Caki2 (cell line): ENCODE data around the gene TBC1D22A. TPM values are rescaled to one million over a fixed set of nuclear protein-coding genes. Genes with fewer than 3 reads are reported as not detected.
"Not testable (repeated sequence)": the region's sequence is repeated elsewhere in the genome, so short reads cannot be mapped to it uniquely, and the experiment has no call there.

Experiments
- DNase-seq: peaks from one replicate; pipeline ENCODE4 v3.0.0-alpha.2; 2015; ENCODE audit warnings: low read depth
- in situ Hi-C: cut with HindIII; loops from 2 replicates; pipeline ENCODE4 v1.10.0; 2016; ENCODE audit warnings: low sequenced_read_pairs, low pct_unique_long_range_greater_than_20kb, mixed read lengths
- total RNA-seq: library from RNA; depleted of rRNA; stranded (reverse); fragments of >200 nt; shearing (Covaris generic); gene quantifications from 2 replicates; pipeline ENCODE4 v1.2.3, GENCODE V29; 2014; ENCODE audit warnings: low replicate concordance

Gene TBC1D22A
- total RNA-seq, 1 experiment from 2014 or later = 15.0 TPM

DNA sequence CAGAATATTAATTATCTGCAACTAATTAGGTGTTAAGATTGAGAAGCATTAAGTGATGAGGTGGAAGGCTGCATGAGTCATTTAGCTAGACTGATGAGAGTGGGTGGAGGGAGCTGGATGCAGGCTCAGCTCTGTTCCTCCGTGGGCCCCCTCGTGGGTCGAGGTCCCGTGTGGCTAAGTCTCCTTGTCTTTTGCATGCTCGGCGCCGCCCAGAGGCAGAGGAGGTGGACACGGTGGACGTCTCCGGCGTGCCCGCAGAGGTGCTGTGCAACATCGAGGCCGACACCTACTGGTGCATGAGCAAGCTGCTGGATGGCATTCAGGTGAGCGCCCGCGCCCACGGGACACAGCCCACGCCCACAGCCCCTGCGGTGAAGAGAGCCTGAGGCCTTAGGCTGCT lies 211.6 kb downstream of the TBC1D22A start:
- in situ Hi-C loops = no loop called here

DNA sequence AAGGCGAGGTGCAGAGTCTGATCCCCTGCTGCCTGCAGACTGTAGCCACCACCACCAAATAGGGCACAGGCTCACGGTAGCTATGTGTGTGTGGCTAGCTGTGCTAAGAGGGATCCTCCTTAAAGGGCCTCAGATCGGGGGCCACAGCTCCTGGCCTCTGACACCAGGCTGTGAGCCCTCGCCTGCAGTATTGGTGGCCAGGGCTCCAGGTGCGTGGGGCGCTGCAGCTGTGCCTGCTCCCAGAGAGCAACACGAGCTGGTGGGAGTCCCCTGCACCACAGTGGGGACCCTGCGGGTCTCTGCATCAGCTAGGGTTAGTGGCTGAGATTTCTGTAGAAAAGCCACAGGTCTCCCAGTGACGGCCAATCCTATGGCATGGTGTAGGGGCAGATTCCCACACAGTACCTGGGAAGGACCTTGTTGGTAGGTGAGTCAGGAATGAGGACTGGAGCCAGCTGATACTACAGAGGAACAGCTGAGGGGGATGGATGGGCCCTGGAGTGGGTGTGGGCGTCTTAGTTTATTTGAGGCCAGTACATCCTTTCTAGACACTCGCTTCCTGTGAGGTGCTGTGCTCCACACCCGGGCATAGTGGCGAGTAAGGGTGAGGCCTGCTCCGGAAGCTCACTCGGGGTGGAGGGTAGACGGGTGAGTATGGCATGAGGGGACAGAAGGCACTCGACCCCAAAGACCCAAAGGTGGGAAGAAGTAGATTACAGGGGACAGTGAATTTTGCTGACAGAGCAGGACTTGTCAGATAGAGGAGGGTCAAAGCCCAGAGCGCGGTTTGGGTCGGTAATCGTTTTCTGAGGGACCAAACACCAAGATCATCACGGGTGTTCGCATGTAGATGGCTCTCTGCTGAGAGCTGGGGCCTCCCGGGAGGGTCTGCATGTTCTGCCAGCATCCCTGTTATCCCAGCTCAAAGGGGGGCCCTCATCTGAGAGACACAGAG lies 212.5 kb downstream of the TBC1D22A start:
- in situ Hi-C loops = no loop called here
- DNase-seq = no peak

More for the DNA sequence above, 211.6 kb downstream of the TBC1D22A start:
- DNase-seq = no peak

DNA sequence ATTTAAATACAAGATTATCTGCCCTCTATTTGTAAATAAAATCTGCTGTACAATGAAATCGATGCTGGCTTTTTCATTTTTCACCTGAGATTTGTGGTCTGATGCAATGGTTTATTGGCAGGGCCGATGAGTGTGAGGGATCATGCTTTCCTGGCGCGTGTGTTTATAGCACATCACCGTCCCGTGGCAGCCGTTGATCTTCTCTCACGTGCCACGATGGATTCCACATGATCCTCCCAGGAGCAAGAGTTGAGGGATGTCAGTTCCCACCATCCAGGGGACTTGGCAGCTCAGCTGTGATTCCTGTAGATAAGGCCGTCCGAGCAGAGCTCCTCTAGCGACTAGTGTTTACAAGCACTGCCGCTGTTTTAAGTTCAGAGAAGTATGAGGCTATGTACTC lies 213.7 kb downstream of the TBC1D22A start:
- in situ Hi-C loops = no loop called here
- no peak for DNase-seq

DNA sequence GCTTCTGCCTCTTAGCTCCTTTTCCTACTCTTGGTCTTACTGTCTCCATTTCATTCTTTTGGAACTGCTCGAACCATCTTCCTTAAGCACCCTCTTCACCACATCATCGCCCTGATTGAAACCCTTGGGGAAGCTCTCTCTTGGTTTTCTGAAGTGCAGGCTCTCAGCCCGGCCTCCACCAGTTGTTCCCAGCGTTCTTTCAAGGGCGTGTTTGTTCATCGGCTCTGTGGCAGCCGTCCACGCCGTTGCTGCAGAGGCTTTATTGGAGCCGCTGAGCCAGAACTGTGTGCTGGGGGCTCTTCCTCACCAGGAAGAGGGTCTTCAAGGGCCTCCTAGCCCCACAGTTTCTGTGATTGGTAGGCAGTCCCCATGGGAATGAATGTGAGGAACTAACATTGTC lies 214.1 kb downstream of the TBC1D22A start:
- DNase-seq = no peak
- in situ Hi-C loops = no loop called here

DNA sequence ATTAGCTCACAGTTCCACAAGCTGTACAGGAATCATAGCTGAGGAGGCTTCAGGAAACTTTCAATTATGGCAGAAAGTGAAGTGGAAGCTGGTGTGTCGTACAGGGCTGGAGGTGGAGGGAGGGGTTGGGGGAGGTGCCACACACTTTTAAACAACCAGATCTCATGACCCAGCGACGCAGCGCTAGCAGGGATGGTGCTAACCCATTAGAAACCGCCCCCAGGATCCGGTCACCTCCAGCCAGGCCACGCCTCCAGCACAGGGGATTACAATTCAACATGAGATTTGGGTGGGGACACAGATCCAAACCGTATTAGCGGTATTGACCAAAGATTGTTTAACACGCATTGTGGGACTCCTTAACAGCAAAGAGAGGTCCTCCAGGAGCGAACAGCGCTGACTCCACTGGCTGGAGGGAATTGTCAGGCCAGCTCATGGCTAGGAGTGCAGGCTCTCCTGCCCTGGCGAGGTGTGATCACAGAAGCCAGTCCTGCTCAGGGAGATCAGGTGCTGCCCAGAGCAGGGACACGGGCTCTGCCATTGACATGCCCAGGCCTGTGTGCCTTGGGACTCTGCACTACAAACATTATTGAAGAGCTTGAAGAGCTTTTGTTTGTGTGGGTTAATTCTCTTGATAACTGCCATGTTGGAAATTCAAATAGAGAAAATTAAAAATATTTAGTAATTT lies 215.3 kb downstream of the TBC1D22A start:
- in situ Hi-C loops = no loop called here
- DNase-seq = no peak

DNA sequence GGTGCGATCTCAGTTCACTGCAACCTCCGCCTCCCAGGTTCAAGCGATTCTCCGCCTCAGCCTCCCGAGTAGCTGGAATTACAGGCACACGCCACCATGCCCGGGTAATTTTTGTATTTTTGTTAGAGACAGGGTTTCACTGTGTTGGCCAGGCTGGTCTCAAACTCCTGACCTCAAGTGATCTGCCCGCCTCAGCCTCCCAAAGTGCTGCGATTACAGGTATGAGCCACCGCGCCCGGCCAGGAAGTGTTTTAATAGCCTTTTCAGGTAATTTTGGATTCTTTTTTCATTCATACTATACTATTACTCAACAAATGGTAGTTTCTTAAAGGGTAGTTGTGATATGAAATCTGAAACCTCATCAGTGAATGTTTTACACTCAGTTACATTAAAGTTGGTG lies 216.2 kb downstream of the TBC1D22A start:
- in situ Hi-C loops, DNase-seq: not testable (repeated sequence)

DNA sequence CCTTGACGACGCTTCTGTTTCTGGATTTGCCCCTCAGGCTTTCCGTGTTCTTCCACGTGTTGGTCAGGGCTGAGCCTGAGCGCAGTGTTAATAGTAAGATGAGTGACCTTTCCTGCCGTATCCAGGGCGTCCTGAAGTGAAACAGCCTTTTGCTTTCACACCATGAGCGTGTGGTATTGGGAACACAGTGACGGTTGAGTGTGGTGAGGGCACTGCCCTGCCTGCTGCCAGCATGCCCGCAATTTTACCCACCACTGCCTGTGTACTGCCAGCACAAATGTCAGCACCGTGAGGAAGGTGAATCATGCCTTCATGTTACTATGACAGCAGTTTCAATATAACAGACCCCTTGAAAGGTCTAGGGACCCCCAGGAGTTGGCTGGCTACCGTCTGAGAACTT lies 217.1 kb downstream of the TBC1D22A start:
- DNase-seq = no peak
- in situ Hi-C loops = no loop called here

DNA sequence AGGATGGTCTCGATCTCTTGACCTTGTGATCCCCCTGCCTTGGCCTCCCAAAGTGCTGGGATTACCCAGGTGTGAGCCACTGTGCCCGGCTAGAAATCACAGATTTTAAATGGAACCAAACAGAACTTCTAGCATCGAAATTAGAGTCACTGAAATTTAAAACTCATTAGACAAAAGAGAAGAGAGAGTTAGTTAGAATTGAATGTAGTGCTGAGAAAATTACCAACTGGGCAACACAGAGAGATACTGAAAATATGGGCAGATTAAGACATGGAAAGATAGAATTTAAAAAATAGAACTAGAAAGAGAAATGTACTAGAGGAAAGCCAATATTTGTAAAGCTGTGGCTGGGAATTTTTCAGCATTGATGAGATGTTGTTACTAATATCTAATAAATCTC lies 217.9 kb downstream of the TBC1D22A start:
- in situ Hi-C loops = no loop called here
- DNase-seq = no peak

DNA sequence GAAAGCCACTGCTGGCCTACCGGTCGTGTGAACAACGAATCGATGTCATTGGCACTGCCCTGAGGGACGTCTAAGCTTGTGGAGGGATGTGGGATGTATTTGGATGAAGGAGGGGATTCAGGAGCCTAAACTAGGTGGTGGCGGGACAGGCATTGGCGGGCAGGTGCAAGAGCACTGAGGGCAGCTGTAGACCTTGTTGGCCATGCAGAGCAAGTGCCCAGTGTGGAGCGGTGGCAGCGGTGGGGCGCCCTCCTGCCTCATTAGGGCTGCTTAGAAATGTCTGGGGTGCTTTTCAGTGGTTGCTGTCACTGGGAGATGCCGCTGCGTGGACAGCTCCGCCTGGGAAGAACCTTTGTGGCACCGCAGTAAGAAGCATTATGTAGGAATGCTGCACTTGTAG lies 220.2 kb downstream of the TBC1D22A start:
- DNase-seq = no peak
- in situ Hi-C loops = no loop called here

DNA sequence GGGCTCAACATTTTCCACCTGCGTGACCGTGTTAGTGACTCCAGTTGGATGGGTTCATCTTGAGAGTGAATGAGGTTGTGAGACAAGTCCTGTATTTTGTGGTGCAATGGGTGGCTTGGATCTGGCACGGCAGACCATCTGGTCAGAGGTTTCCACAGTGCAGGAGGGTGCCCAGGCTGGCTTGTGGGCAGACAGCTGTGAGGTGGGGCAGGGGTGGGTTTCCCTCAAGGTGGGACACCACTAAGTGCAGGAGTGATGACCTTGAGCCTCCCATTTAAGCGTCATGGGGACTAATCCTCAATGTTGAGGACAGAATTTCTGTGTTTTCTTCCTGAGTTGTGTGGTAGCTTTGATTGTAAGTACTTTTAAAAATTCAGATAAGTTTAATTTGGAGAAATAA lies 220.6 kb downstream of the TBC1D22A start:
- no peak for DNase-seq
- in situ Hi-C loops = no loop called here

DNA sequence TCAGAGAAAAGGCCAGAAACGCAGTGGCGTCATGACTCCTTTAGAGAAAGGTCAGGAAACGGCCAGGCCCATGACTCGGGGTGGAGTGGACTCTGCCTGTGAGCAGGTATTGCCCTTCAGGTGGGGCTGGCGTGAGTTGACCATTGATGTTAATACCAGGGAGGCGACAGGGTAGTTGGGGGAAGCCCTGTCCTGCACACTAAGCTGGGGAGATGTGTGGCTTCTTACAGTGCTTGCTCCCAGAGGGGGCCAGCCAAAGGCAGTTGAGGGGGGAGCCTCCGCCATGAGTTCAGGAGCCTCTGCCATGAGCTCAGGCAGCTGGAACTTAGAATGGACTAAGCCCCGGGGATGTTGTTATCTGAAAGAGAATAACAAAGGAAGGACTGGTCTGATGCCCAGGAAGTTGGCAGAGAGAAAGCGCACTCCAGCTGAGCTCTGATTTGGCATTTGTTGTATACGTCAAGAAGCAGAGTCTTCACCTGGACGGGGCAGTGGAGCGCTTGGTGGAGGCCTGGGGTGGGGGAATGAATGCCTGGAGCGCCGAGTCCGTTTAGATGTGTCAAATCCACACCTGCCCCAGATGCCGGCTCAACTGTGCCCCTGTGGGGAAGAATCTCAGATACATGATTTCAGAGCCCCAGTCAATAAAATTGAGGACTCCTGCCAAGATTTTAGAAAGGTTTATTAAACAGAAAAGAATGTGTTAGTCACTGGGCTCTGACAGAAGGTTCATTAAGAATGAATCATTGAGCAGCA lies 222.5 kb downstream of the TBC1D22A start:
- DNase-seq = no peak
- in situ Hi-C loops = no loop called here

DNA sequence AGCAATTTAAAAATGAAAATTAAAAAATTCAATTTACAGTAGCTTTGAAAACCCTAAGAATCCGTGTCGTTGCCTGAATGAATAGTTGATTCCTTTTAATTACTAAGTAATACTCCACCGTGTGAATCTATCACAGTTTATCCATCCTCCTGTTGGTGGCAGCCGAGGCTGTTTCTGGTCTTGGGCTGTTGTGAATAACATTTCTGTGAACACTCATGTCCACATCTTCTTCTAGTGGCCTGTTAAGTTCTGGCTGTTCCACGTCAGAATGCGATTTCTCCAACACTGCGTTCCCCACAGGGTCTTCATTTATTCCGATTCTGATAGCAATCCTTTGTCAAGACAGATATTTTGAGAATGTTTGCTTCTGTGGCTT lies 223.0 kb downstream of the TBC1D22A start:
- DNase-seq = no peak

DNA sequence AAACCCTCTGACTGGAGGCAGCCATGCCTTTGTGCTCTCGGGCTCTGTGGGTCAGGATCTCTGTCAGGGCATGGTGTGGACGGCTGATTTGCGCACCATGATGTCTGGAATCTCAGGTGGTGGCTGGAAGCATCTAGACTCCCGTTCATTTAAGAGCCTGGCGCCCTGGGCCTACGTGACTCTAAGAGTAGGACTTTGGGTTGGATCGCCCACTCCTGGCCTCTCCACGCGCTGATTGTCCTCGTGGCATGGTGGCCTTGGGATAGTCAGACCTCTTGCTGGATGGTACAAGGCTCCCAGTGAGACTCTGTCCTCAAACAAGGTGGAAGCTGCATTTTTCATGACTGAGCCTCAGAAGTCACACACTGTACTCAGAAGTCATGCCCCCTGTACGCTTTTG lies 224.3 kb downstream of the TBC1D22A start:
- in situ Hi-C loops = no loop called here

More for the DNA sequence above, 223.0 kb downstream of the TBC1D22A start:
- in situ Hi-C loops = no loop called here

DNA sequence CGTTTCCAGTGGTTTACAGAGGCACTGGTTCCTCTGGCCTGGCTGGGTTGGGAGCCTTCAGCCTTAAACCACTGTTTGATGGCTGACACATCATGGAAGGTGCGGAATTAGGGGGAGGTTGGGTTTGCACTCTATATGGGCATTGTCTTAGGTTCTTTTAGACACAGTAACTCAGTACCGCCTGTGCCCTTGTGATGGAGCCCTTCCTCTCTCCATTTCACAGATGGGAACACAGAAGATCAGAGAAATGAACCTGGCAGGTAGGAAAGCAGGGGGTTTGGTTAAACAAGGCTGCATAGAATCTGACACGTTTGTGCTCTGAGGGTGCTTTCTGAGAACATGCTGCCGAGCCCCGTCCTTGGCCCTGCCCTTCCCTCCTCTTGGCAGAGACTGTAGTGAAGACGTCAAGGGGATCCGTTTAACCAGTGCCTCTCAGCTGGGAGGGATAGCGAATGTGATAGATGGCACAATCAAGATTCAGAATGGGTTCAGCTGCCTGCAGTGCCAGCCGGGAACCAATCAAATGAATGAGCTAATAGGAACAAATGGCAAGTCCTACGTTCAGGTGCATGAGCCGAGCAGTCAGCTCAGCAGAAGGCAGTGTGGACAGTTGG lies 228.6 kb downstream of the TBC1D22A start:
- in situ Hi-C loops = no loop called here
- no peak for DNase-seq

More for the DNA sequence above, 224.3 kb downstream of the TBC1D22A start:
- DNase-seq = no peak

DNA sequence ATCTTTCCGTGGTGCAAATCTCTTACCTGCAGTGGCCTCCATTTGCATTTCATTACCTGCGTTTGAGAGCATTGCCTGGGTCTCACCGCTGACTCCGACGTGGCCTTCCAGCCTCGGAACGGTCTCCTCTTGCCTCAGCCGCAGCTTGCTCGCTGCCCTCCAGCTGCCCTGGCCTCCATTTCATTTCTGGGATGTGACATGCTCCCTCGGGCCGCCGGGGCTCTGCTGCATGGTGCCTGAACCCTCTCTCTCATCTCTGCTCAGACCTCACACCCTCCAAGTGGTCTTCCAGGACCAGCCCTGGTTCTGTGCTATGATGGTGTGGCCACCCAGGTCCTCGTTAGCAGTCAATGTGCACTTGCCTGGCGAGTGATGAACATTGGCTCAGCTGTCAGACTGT lies 229.2 kb downstream of the TBC1D22A start:
- no peak for DNase-seq
- in situ Hi-C loops = no loop called here

DNA sequence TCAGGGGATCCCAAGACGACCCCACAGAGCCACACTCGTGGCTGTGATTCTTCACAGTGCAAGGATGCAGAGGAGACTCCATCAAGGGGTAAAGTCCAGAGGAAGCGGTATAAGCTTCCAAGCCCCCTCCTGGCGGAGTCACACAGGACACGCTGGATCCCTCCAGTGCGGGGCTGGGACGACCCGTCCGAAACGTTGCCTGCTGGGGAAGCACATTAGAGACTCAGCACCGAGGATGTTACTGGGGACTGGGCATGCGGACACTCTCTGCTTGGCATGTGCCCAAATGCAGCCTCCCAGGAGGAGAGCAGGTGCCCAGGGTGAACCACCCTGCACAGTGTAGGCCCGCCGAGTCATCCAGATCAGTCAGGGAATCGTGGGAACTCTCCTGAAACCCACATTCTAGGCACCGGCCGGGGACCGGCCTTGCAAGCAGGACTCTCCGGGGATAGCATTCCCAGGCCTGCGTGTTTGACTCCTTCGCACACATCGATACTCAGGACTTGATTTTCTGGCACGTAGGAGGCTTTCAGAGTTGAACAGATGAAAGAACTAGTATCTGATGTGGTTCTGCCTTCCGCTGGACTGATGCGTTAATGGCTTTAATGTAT lies 229.8 kb downstream of the TBC1D22A start:
- no peak for DNase-seq
- in situ Hi-C loops = no loop called here

DNA sequence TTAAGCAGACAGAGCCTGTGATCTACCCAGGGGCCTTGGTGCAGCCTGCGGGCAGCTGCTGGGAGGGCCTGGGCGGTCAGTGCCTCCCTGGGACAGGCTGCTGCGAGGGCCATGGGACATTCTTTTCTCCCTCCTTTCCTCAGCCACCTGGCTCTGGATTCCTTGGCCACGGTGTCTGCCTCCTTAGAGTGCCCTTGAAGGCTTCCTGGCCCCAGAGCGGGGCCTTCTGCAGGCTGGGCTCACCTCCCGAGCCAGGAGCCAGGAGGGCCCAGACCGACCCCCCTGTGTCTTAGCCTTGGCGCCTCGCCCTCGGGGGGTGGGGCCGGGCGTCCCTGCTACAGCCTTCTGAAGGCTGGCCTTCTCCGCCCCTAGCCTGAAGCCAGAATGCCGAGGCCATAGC lies 231.2 kb downstream of the TBC1D22A start:
- in situ Hi-C loops = no loop called here

DNA sequence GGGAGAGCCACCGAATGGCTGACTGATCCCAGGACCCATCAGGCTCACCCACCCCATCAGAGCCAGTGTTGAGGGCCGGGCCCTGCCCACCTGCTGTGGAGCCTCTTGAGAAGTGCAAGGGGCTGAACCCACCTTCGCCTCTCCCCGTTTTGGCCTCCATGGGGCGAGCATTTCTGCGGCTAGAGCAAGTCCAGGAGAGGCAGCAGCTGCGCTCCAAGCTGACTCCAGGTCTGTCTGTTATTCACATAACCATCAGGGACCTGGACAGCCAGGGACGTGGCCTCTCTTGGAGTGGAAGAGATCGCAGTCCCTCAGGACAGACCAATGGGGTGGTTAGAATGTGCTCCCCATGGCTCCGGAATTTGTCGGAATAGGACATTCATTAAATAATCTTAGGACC lies 231.8 kb downstream of the TBC1D22A start:
- in situ Hi-C loops = no loop called here
- no peak for DNase-seq

More for the DNA sequence above, 231.2 kb downstream of the TBC1D22A start:
- no peak for DNase-seq
